Measurements from ENCODE around the gene SERPIND1. TPM values are rescaled to one million over a fixed set of nuclear protein-coding genes. Genes with fewer than 3 reads are reported as not detected.

Gene SERPIND1
- total RNA-seq, 1 donor from 2014 or later, result not detected

DNA sequence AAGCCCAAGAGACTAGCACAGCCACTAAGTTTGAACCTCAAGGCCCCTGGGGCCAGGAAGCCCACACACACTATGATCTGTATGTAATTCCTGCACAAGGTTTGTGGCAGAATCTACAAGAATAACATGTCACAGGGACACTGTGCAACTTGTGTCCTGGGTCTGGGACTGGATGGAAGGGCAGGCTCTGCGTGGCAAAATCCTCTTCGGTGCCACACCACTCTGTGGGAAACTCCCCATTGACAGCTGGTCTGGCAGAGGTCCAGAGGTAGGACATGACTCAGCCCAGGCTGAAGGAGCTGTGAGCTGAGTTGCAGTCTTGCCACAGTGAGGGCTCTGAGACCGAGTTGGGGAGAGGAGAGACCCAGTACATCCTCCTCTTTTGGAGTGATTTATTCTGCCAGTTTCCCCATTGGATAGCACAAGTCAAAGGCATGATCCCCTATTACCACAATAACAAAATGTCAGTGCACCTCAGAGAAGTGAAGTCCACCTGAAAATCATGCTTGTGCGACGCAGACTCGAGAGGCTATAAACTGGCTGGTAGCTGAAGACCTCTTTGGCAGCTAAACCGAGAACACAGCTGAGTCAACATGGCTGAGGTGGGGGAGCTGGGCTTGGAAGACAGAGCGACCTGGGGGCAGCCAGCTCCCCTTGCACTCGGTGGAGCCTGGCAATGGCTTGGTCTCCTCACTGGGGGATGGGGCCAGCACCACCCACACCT lies 23.3 kb upstream of the SERPIND1 start:
- DNase-seq (ENCODE audit: low spot score in 2 of 2, unreplicated experiment in 2 of 2), result no peak
- H3K4me1 Mint-ChIP-seq, result no peaks in the 10 kb centered on the region
- no peak overlapping the region for H3K27ac Mint-ChIP-seq
- no peaks in the 10 kb centered on the region for H3K27me3 Mint-ChIP-seq (ENCODE audit: low read depth)
- TF ChIP-seq, protein P1, sequence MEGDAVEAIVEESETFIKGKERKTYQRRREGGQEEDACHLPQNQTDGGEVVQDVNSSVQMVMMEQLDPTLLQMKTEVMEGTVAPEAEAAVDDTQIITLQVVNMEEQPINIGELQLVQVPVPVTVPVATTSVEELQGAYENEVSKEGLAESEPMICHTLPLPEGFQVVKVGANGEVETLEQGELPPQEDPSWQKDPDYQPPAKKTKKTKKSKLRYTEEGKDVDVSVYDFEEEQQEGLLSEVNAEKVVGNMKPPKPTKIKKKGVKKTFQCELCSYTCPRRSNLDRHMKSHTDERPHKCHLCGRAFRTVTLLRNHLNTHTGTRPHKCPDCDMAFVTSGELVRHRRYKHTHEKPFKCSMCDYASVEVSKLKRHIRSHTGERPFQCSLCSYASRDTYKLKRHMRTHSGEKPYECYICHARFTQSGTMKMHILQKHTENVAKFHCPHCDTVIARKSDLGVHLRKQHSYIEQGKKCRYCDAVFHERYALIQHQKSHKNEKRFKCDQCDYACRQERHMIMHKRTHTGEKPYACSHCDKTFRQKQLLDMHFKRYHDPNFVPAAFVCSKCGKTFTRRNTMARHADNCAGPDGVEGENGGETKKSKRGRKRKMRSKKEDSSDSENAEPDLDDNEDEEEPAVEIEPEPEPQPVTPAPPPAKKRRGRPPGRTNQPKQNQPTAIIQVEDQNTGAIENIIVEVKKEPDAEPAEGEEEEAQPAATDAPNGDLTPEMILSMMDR (IDR thresholded peaks at IDR 0.05; ENCODE audit: unreplicated experiment), result no peak
- H3K36me3 Mint-ChIP-seq, result peaks cover 15% of the 10 kb centered on the region
- H3K4me3 Mint-ChIP-seq, result no peak overlapping the region
- no peaks in the 10 kb centered on the region for H3K9me3 Mint-ChIP-seq

DNA sequence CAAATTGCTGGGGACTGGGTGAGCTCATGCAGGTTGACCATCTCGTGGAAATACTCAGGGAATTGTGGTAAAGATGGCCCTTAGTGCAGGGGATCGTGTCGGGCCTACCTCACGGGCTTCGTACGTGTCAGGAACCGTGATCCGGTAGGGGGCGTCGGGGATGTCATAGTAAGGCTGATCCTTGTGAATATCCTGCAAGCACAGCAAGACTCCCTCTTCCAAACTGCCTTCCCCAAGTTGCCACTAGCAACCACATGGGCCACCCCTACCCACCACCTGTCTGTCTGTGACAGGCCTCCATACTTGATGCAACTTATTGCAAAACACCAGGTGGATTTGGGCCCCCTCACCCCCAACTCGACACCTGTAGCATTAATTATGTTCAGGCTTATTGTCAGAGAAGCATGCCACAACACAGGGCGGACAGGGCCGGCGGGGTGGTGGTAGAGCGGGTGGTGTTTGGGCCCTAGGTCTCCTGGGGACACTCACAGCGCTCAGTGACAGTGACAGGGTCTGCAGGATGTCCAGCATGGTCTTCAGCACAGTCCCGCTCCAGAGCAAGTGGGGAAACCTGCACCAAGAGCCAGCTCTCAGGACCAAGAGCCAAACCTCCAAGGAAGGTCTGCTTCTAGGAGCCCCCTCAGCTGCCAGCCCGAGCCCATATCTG lies 22.6 kb upstream of the SERPIND1 start:
- no peaks in the 10 kb centered on the region for H3K4me1 Mint-ChIP-seq
- no peak for DNase-seq (ENCODE audit: low spot score in 2 of 2, unreplicated experiment in 2 of 2)
- no peaks in the 10 kb centered on the region for H3K27me3 Mint-ChIP-seq (ENCODE audit: low read depth)
- TF ChIP-seq, protein P1 (IDR thresholded peaks at IDR 0.05; ENCODE audit: unreplicated experiment), result no peak
- no peak overlapping the region for H3K4me3 Mint-ChIP-seq
- no peak overlapping the region for H3K27ac Mint-ChIP-seq
- H3K36me3 Mint-ChIP-seq, result peaks cover 17% of the 10 kb centered on the region
- no peaks in the 10 kb centered on the region for H3K9me3 Mint-ChIP-seq

DNA sequence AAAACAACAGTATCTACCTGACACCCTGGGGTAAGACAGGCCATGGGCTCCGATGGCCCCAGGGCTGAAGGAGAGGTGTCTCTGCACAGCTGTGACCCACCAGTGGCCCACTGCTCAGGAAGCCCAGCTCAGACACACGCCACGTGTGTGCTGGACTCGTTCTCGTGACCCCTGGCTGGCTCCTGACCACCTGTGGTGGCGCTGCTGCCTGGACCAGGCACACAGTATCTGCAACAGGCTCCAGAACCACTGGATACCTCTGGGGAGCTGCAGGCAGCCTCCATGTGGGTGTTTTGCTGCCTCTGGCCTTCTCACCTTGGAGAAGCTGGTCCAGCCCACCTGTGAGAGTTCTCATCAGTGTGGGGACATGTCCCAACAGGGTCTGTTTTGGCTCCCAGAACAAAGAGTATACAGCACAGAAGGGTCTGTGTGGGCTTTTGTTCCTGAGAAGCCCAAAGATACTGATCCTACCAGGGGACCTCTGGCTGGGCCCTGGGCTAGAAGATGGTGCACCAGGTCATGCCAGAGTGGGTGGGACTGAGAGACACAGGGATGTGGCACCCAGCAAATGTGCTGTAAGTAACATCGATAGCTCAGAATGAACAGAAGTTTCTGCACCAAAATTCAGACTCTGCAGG lies 21.7 kb upstream of the SERPIND1 start:
- no peaks in the 10 kb centered on the region for H3K27me3 Mint-ChIP-seq (ENCODE audit: low read depth)
- DNase-seq (ENCODE audit: low spot score in 2 of 2, unreplicated experiment in 2 of 2), result no peak

DNA sequence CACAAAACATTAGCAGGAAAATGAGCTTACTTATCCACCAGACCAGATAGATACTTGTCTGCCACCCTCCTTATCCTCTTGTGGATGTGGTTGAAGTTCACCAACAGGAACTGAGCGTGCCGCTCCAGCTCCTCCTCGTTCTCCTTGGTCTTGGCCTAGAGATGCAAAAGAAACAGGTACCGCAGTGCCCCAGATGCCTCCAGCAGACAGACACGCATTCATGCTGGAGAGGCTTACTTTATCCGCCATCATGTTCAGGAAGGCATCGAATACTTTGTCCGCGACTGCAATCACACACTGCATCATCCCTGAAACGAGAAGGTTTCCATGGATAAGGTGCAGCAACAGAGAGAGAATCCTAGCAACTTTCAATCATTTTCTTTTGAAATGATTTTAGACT lies 21.0 kb upstream of the SERPIND1 start:
- H3K36me3 Mint-ChIP-seq, result peaks cover 23% of the 10 kb centered on the region
- no peaks in the 10 kb centered on the region for H3K27me3 Mint-ChIP-seq (ENCODE audit: low read depth)
- H3K27ac Mint-ChIP-seq, result no peak overlapping the region
- TF ChIP-seq, protein P1 (IDR thresholded peaks at IDR 0.05; ENCODE audit: unreplicated experiment), result no peak
- H3K4me3 Mint-ChIP-seq, result no peak overlapping the region
- no peak for DNase-seq (ENCODE audit: low spot score in 2 of 2, unreplicated experiment in 2 of 2)
- no peaks in the 10 kb centered on the region for H3K9me3 Mint-ChIP-seq
- H3K4me1 Mint-ChIP-seq, result no peaks in the 10 kb centered on the region

More for the DNA sequence above, 21.7 kb upstream of the SERPIND1 start:
- Mint-ChIP-seq H3K4me1 (no peaks in the 10 kb centered on the region), H3K4me3 (no peak overlapping the region), H3K36me3 (peaks cover 19% of the 10 kb centered on the region), H3K27ac (no peak overlapping the region), H3K9me3 (no peaks in the 10 kb centered on the region)
- TF ChIP-seq, protein P1 (IDR thresholded peaks at IDR 0.05; ENCODE audit: unreplicated experiment), result no peak

DNA sequence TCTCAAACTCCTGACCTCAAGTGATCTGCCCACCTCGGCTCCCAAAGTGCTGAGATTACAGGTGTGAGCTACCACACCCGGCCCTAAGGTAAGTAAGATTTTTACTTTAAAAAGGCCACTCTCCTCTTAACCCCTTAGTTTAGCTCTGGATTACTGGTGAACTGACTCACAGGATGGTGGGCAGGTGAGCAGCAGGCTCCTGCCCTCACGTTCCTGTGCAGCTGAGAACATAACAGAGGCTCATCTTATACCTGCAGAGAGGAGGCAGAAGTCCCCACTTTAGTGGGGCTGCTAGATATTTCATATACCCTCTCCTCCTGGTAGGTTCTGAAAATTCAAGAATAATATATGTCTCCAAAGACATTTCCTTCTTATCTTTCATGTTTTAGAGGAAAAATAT lies 17.1 kb upstream of the SERPIND1 start:
- H3K9me3 Mint-ChIP-seq, result no peaks in the 10 kb centered on the region
- H3K4me3 Mint-ChIP-seq, result no peak overlapping the region
- H3K4me1 Mint-ChIP-seq, result no peaks in the 10 kb centered on the region
- no peaks in the 10 kb centered on the region for H3K27me3 Mint-ChIP-seq (ENCODE audit: low read depth)
- no peak overlapping the region for H3K27ac Mint-ChIP-seq
- H3K36me3 Mint-ChIP-seq, result peaks cover 30% of the 10 kb centered on the region
- TF ChIP-seq, protein P1 (IDR thresholded peaks at IDR 0.05; ENCODE audit: unreplicated experiment), result no peak
- DNase-seq (ENCODE audit: low spot score in 2 of 2, unreplicated experiment in 2 of 2), result no peak

Data from mesothelial cell of epicardium (in vitro differentiated cells).